GM12878 (cell line): ENCODE results near the gene TGM2. TPM values are rescaled to one million over a fixed set of nuclear protein-coding genes. Genes with fewer than 3 reads are reported as not detected.

Experiments used
- ATAC-seq: fragments of 200-7000 bp; cut with Tn5 transposase; 3 replicates; pipeline ENCODE4 v1.9.1; 2020; ENCODE audit warnings: mild to moderate bottlenecking, moderate library complexity
- BruUV-seq: library from RNA; stranded (reverse); fragments of 400-500 nt; replicated peaks from 2 replicates; lab custom pipeline; 2021; lab: Mats Ljungman, UMichigan
- CTCF ChIA-PET: fragments of 300-600 bp; sonication (Branson Sonifier 250); formaldehyde crosslinking; extraction: SDS; loops from one replicate; lab custom pipeline; 2021; ENCODE audit warnings: inconsistent platforms; lab: Yijun Ruan, JAX
- POLR2A ChIA-PET: fragments of 350-600 bp; formaldehyde crosslinking; extraction: SDS; loops from one replicate; lab custom pipeline; 2021; ENCODE audit warnings: inconsistent platforms; lab: Charles Lee
- RAD21 ChIA-PET: fragments of 300-600 bp; sonication (Branson Sonifier 250); formaldehyde crosslinking; loops from one replicate; lab custom pipeline; 2023; ENCODE audit warnings: antibody characterized with exemption; ENCODE audit not compliant: unreplicated experiment; lab: Charles Lee
- SMC1A ChIA-PET: fragments of 300-600 bp; sonication (Branson Sonifier 250); formaldehyde crosslinking; loops from one replicate; lab custom pipeline; 2023; ENCODE audit not compliant: unreplicated experiment, uncharacterized antibody; lab: Charles Lee
- DNase-seq: peaks from one replicate; pipeline ENCODE4 v3.0.0-alpha.2; 2011; ENCODE audit warnings: low read depth, low spot score
- FAIRE-seq: peaks from 3 replicates; lab custom pipeline; 2011; peaks lifted over from hg19 to GRCh38; lab: Jason Lieb, UNC
- H2AFZ ChIP-seq: 2 replicates; pipeline ENCODE4 v1.6.0; 2011; ENCODE audit warnings: low read depth, low read length, control low read depth; ENCODE audit not compliant: control insufficient read depth
- H3K27ac ChIP-seq: 2 replicates; pipeline ENCODE4 v1.5.1; 2011; ENCODE audit warnings: control low read depth; ENCODE audit not compliant: control insufficient read depth, insufficient read depth
- H3K27me3 ChIP-seq, 2 experiments: replicated peaks in 1 of 2; 2 replicates each; pipeline versions ENCODE4 v1.6.0 to v1.6.1; 2011; ENCODE audit warnings: low read length in 1 of 2; ENCODE audit not compliant: control insufficient read depth in 2 of 2, insufficient read depth in 2 of 2
- H3K36me3 ChIP-seq, 2 experiments: 2 replicates each; pipeline ENCODE4 v1.5.1; 2011; ENCODE audit warnings: low read length in 1 of 2; ENCODE audit not compliant: control insufficient read depth in 2 of 2, insufficient read depth in 2 of 2
- H3K4me1 ChIP-seq: 2 replicates; pipeline ENCODE4 v1.6.1; 2011; ENCODE audit warnings: mild to moderate bottlenecking, low read length, moderate library complexity, mixed read lengths; ENCODE audit not compliant: control insufficient read depth, insufficient read depth
- H3K4me2 ChIP-seq: 2 replicates; pipeline ENCODE4 v1.6.0; 2011; ENCODE audit warnings: control low read depth; ENCODE audit not compliant: control insufficient read depth, insufficient read depth
- H3K4me3 ChIP-seq: fragments of 200-600 bp; sonication (generic); 2 replicates; pipeline ENCODE4 v1.5.1; 2016
- H3K79me2 ChIP-seq: 2 replicates; pipeline ENCODE4 v1.6.0; 2011; ENCODE audit warnings: low read length; ENCODE audit not compliant: control insufficient read depth, insufficient read depth
- H3K9ac ChIP-seq: 2 replicates; pipeline ENCODE4 v1.8.0; 2011; ENCODE audit warnings: low read length, control low read depth, mixed read lengths; ENCODE audit not compliant: control insufficient read depth, insufficient read depth
- H3K9me3 ChIP-seq: replicated peaks from 3 replicates; pipeline ENCODE4 v1.5.1; 2011; ENCODE audit warnings: mild to moderate bottlenecking, low read length; ENCODE audit not compliant: control insufficient read depth, insufficient read depth
- H4K20me1 ChIP-seq: 2 replicates; pipeline ENCODE4 v1.6.0; 2011; ENCODE audit not compliant: control insufficient read depth, insufficient read depth
- CBFB ChIP-seq: IDR thresholded peaks from 2 replicates; pipeline ENCODE4 v1.6.1; 2016; ENCODE audit warnings: antibody characterized with exemption, low read depth
- CHD1 ChIP-seq: IDR thresholded peaks from 2 replicates; pipeline ENCODE4 v1.6.1; 2012; ENCODE audit warnings: low read depth, low read length, improper control_type of control experiment
- ETV6 ChIP-seq, 2 experiments: fragments of 450-650 bp in 1 of 2; IDR thresholded peaks in 1 of 2; conservative IDR thresholded peaks in 1 of 2; 2 replicates each; pipeline ENCODE4 v1.6.1; 2014; ENCODE audit warnings: antibody characterized with exemption in 1 of 2, borderline replicate concordance in 1 of 2, low read depth in 1 of 2, mild to moderate bottlenecking in 1 of 2, moderate library complexity in 1 of 2
- HDAC2 ChIP-seq: fragments of 200-600 bp; sonication (generic); IDR thresholded peaks from 2 replicates; pipeline ENCODE4 v1.6.1; 2017
- IRF4 ChIP-seq: IDR thresholded peaks from 2 replicates; pipeline ENCODE4 v1.6.1; 2011; ENCODE audit warnings: low read depth, low read length
- JUND ChIP-seq: IDR thresholded peaks from 2 replicates; pipeline ENCODE4 v1.6.1; 2012; ENCODE audit warnings: low read depth, mild to moderate bottlenecking, low read length, improper control_type of control experiment, moderate library complexity
- LARP7 ChIP-seq: fragments of 450-650 bp; IDR thresholded peaks from 2 replicates; pipeline ENCODE4 v1.6.1; 2017; ENCODE audit warnings: mild to moderate bottlenecking
- MYB ChIP-seq: fragments of 150-350 bp; IDR thresholded peaks from 2 replicates; pipeline ENCODE4 v1.6.1; 2014; ENCODE audit warnings: mild to moderate bottlenecking, low read depth, low read length, borderline replicate concordance
- NFYB ChIP-seq: IDR thresholded peaks from 2 replicates; pipeline ENCODE4 v1.6.1; 2011; ENCODE audit warnings: low read depth, mild to moderate bottlenecking, low read length, improper control_type of control experiment, moderate library complexity; ENCODE audit not compliant: insufficient read depth
- RCOR1 ChIP-seq: conservative IDR thresholded peaks from 2 replicates; pipeline ENCODE4 v1.6.1; 2012; ENCODE audit warnings: low read depth, low read length, improper control_type of control experiment
- SMARCA5 ChIP-seq: fragments of 450-650 bp; IDR thresholded peaks from 2 replicates; pipeline ENCODE4 v1.6.1; 2017; ENCODE audit warnings: mild to moderate bottlenecking
- SPI1 ChIP-seq: IDR thresholded peaks from 2 replicates; pipeline ENCODE4 v1.6.1; 2011; ENCODE audit warnings: low read depth, mild to moderate bottlenecking, low read length, moderate library complexity, borderline replicate concordance; ENCODE audit not compliant: insufficient read depth
- TCF3 ChIP-seq: IDR thresholded peaks from 2 replicates; pipeline ENCODE4 v1.6.1; 2012; ENCODE audit warnings: low read depth, mild to moderate bottlenecking, low read length, borderline replicate concordance; ENCODE audit not compliant: insufficient read depth
- YBX1 ChIP-seq: fragments of 450-650 bp; IDR thresholded peaks from 2 replicates; pipeline ENCODE4 v1.6.1; 2016; ENCODE audit warnings: antibody characterized with exemption
- YY1 ChIP-seq: IDR thresholded peaks from 2 replicates; pipeline ENCODE4 v1.6.1; 2011; ENCODE audit warnings: low read depth, mild to moderate bottlenecking, low read length
- ZNF24 ChIP-seq: fragments of 450-650 bp; IDR thresholded peaks from 2 replicates; pipeline ENCODE4 v1.6.1; 2017; ENCODE audit warnings: antibody characterized with exemption, mild to moderate bottlenecking
- ZNF274 ChIP-seq: IDR thresholded peaks from one replicate; pipeline ENCODE4 v1.8.0; 2011; ENCODE audit not compliant: insufficient read length, insufficient read depth
- WGBS: methylation state at CpG from one replicate; pipeline ENCODE4 v1.1.6; 2016; ENCODE audit warnings: low lambda C conversion rate; ENCODE audit not compliant: insufficient replicate concordance, insufficient coverage; ENCODE audit errors: missing lambda C conversion rate; 5-methylcytosine and 5-hydroxymethylcytosine counted together
- in situ Hi-C: fragments of 300-500 bp; cut with MboI; formaldehyde crosslinking; loops from 9 replicates; pipeline ENCODE4 v1.14.3; 2018; ENCODE audit warnings: mixed read lengths
- intact Hi-C: fragments of 100-400 bp; cut with micrococcal nuclease; formaldehyde crosslinking; loops from one replicate; pipeline ENCODE4 v1.14.2; 2022; ENCODE audit not compliant: unreplicated experiment
- polyA plus RNA-seq, 11 experiments: library from polyadenylated mRNA; depleted of rRNA in 4 of 11; unstranded in 6 of 11; stranded (reverse) in 5 of 11; fragments of >200 nt; fragmentation: Nextera tagmentation in 4 of 11; fragmentation: Illumina TruSeq in 1 of 11; extraction: Ambion mirVana in 4 of 11; extraction: Trizol in 1 of 11; gene quantifications; 1 replicate in 1 of 11; 2 replicates in 10 of 11; pipeline versions ENCODE4 v1.2.1 to v1.2.3, GENCODE V29; 2011 to 2016; ENCODE audit warnings: inconsistent platforms in 2 of 11, missing spikeins in 2 of 11, low read depth in 1 of 11
- total RNA-seq, 4 experiments: library from RNA; depleted of rRNA in 3 of 4; stranded (reverse); fragments of >200 nt in 3 of 4; fragmentation: Illumina TruSeq in 1 of 4; extraction: Trizol in 1 of 4; gene quantifications; 2 replicates each; pipeline versions ENCODE4 v1.2.1 to v1.2.3, GENCODE V29; 2013 to 2021
- TF ChIP-seq, protein P1 (sequence below): IDR thresholded peaks from 2 replicates; pipeline ENCODE4 v1.6.1; 2011; ENCODE audit warnings: borderline replicate concordance, low read depth, mild to moderate bottlenecking, moderate library complexity, mixed read lengths, low read length; ENCODE audit not compliant: insufficient read depth; ENCODE audit errors: extremely low read length

TGM2 gene
- total and polyA plus RNA-seq, 10 of the 15 experiments (the other 5 are each of a cell fraction or from before 2014, with no cell fraction given) = 0.11 to 1.9 (median 0.51) TPM

DNA sequence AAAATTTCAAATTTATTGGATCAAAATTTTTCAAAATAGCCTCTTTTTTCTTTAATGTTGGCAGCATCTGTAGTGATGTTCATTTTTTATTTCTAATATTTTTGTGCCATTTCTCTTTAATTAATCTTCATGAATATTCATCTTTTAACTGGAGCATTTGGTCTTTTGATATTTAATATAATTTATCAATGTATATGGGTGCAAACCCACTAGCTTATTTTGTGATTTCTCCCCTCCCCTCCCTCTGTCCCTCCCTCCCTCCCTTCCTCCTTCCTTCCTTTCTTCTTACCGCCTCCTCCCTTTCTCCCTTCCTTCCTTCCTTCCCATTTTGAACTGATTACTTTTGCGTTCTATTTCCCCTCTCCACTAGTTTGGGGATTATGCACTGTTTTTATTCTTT lies 49.2 kb downstream of the TGM2 start:
- CTCF ChIA-PET = interaction anchor here (1.6 to 8.4 kb wide), 5 partner anchors 41 to 105 kb away, joined by 7 to 131 read pairs (median 58); no protein-coding TSS in a partner anchor
- no peak overlapping the region for H2AFZ ChIP-seq
- no peaks in the 10 kb centered on the region for H3K36me3 ChIP-seq
- H3K79me2 ChIP-seq = no peaks in the 10 kb centered on the region
- H3K27me3 ChIP-seq = no peaks in the 10 kb centered on the region
- in situ Hi-C loops = no loop called here
- no TSS peak for BruUV-seq
- H3K4me2 ChIP-seq = no peak overlapping the region
- TF ChIP-seq HDAC2 = no peak
- TF ChIP-seq MYB = no peak
- TF ChIP-seq CBFB = no peak
- no peak for TF ChIP-seq LARP7
- TF ChIP-seq ZNF274 = no peak
- TF ChIP-seq, protein P1, sequence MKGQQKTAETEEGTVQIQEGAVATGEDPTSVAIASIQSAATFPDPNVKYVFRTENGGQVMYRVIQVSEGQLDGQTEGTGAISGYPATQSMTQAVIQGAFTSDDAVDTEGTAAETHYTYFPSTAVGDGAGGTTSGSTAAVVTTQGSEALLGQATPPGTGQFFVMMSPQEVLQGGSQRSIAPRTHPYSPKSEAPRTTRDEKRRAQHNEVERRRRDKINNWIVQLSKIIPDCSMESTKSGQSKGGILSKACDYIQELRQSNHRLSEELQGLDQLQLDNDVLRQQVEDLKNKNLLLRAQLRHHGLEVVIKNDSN = no peak
- TF ChIP-seq SPI1 = no peak
- no peak for TF ChIP-seq ETV6 (conservative IDR thresholded peaks at IDR 0.05 in 1 of 2, IDR thresholded peaks at IDR 0.05 in 1 of 2; ENCODE audit: borderline replicate concordance in 1 of 2, low read depth in 1 of 2)
- no peak for TF ChIP-seq JUND
- TF ChIP-seq IRF4 = no peak
- TF ChIP-seq NFYB = no peak
- no peak for TF ChIP-seq SMARCA5
- no peak for TF ChIP-seq CHD1
- TF ChIP-seq RCOR1 = no peak
- no peak for TF ChIP-seq TCF3
- no peak for TF ChIP-seq ZNF24
- TF ChIP-seq YY1 = no peak
- no peak for TF ChIP-seq YBX1
- TF ChIP-seq, all 136 proteins: peak for 0
- Histone ChIP-seq H3K4me3 (no peak overlapping the region), H4K20me1 (no peaks in the 10 kb centered on the region), H3K27ac (no peak overlapping the region), H3K9me3 (no peaks in the 10 kb centered on the region), H3K4me1 (0 out of 2 replicates have a peak, but pooled peaks cover 3% of the 10 kb centered on the region), H3K9ac (no peak overlapping the region)
- 58% methylated on average over 1 of the region's 2 CpGs for WGBS
- RAD21 ChIA-PET = interaction anchor here (1.6 to 6.9 kb wide), 4 partner anchors 17 to 105 kb away, joined by 4 to 88 read pairs (median 20); no protein-coding TSS in a partner anchor
- DNase-seq (no peak), ATAC-seq (no peak), FAIRE-seq (no peak)
- intact Hi-C loops = no loop called here
- SMC1A ChIA-PET = interaction anchor here (4.0 to 6.1 kb wide), 2 partner anchors 22 to 41 kb away, joined by 30 to 105 read pairs; no protein-coding TSS in a partner anchor
- POLR2A ChIA-PET = no interaction called here
